IMR-90 (cell line): ENCODE data around the gene FAM162B. TPM values are rescaled to one million over a fixed set of nuclear protein-coding genes. Genes with fewer than 3 reads are reported as not detected.

Experiments
- ATAC-seq: fragments of 200-7000 bp; cut with Tn5 transposase; 2 replicates; pipeline ENCODE4 v1.9.1; 2020; ENCODE audit warnings: low read depth, mild to moderate bottlenecking, moderate library complexity
- BruUV-seq: library from RNA; stranded (reverse); fragments of 400-500 nt; replicated peaks from 2 replicates; lab custom pipeline; 2021; lab: Mats Ljungman, UMichigan
- CTCF ChIA-PET: fragments of 300-600 bp; formaldehyde crosslinking; extraction: SDS; loops from one replicate; lab custom pipeline; 2021; ENCODE audit warnings: antibody characterized with exemption; lab: Yijun Ruan, JAX
- POLR2A ChIA-PET: fragments of 300-600 bp; sonication (Branson Sonifier 250); formaldehyde crosslinking; loops from one replicate; lab custom pipeline; 2022; ENCODE audit warnings: antibody characterized with exemption; ENCODE audit not compliant: unreplicated experiment; lab: Charles Lee
- DNase-seq: peaks from one replicate; pipeline ENCODE4 v3.0.0; 2013
- H2AFZ ChIP-seq: replicated peaks from 2 replicates; pipeline ENCODE3; 2013; ENCODE audit warnings: low read length, mild to moderate bottlenecking; ENCODE audit not compliant: poor library complexity
- H2AK5ac ChIP-seq: 2 replicates; pipeline ENCODE4 v1.6.1; 2013; ENCODE audit warnings: low read depth, low read length, inconsistent platforms
- H2AK9ac ChIP-seq: replicated peaks from 2 replicates; pipeline ENCODE3; 2013; ENCODE audit warnings: mild to moderate bottlenecking, low read depth, low read length, moderate library complexity; ENCODE audit not compliant: poor library complexity
- H2BK120ac ChIP-seq: 2 replicates; pipeline ENCODE4 v1.6.1; 2013; ENCODE audit warnings: low read depth, low read length, inconsistent platforms
- H2BK15ac ChIP-seq: 3 replicates; pipeline ENCODE4 v1.6.1; 2013; ENCODE audit warnings: low read depth, low read length, inconsistent platforms
- H2BK20ac ChIP-seq: 2 replicates; pipeline ENCODE4 v1.6.1; 2013; ENCODE audit warnings: low read depth, mild to moderate bottlenecking, inconsistent platforms, low read length, moderate library complexity
- H2BK5ac ChIP-seq: 2 replicates; pipeline ENCODE4 v1.6.1; 2013; ENCODE audit warnings: mild to moderate bottlenecking, low read depth, low read length, inconsistent platforms; ENCODE audit not compliant: poor library complexity, severe bottlenecking
- H3K14ac ChIP-seq: replicated peaks from 2 replicates; pipeline ENCODE4 v1.6.1; 2013; ENCODE audit warnings: low read depth, low read length, inconsistent platforms
- H3K18ac ChIP-seq: 2 replicates; pipeline ENCODE4 v1.6.1; 2013; ENCODE audit warnings: low read depth, low read length, control low read depth
- H3K23ac ChIP-seq: 2 replicates; pipeline ENCODE4 v1.6.1; 2013; ENCODE audit warnings: low read depth, low read length, inconsistent platforms
- H3K27ac ChIP-seq: 2 replicates; pipeline ENCODE4 v1.5.1; 2013; ENCODE audit warnings: mild to moderate bottlenecking, control low read depth, low read length; ENCODE audit not compliant: insufficient read depth
- H3K27me3 ChIP-seq: 2 replicates; pipeline ENCODE4 v1.6.1; 2013; ENCODE audit warnings: low read length; ENCODE audit not compliant: control insufficient read depth, insufficient read depth
- H3K36me3 ChIP-seq: 2 replicates; pipeline ENCODE4 v1.6.1; 2013; ENCODE audit warnings: low read length, mixed read lengths; ENCODE audit not compliant: control insufficient read depth, insufficient read depth
- H3K4ac ChIP-seq: 2 replicates; pipeline ENCODE4 v1.6.1; 2013; ENCODE audit warnings: low read depth, low read length, inconsistent platforms
- H3K4me1 ChIP-seq: 2 replicates; pipeline ENCODE4 v1.6.1; 2013; ENCODE audit warnings: low read length, mixed read lengths; ENCODE audit not compliant: control insufficient read depth, insufficient read depth
- H3K4me2 ChIP-seq: 2 replicates; pipeline ENCODE4 v1.6.1; 2013; ENCODE audit warnings: low read depth, mild to moderate bottlenecking, control low read depth, low read length, moderate library complexity
- H3K4me3 ChIP-seq: 2 replicates; pipeline ENCODE4 v1.5.1; 2013; ENCODE audit warnings: low read depth, mild to moderate bottlenecking, control low read depth, low read length, moderate library complexity; ENCODE audit not compliant: insufficient read depth
- H3K56ac ChIP-seq: 2 replicates; pipeline ENCODE4 v1.6.1; 2013; ENCODE audit warnings: low read length, inconsistent platforms; ENCODE audit not compliant: insufficient read depth; ENCODE audit errors: extremely low read depth
- H3K79me1 ChIP-seq, 2 experiments: 2 replicates each; pipeline ENCODE4 v1.6.1; 2013; ENCODE audit warnings: low read length in 2 of 2, inconsistent platforms in 1 of 2, low read depth in 1 of 2
- H3K9ac ChIP-seq: 2 replicates; pipeline ENCODE4 v1.6.1; 2013; ENCODE audit warnings: low read depth, low read length, control low read depth
- H3K9me1 ChIP-seq: 2 replicates; pipeline ENCODE4 v1.6.1; 2013; ENCODE audit warnings: low read length, inconsistent platforms; ENCODE audit not compliant: insufficient read depth
- H3K9me3 ChIP-seq: 2 replicates; pipeline ENCODE4 v1.6.1; 2013; ENCODE audit warnings: low read length; ENCODE audit not compliant: control insufficient read depth, insufficient read depth
- H4K20me1 ChIP-seq: 2 replicates; pipeline ENCODE4 v1.6.1; 2013; ENCODE audit warnings: low read length, inconsistent platforms; ENCODE audit not compliant: insufficient read depth
- H4K5ac ChIP-seq: 2 replicates; pipeline ENCODE4 v1.6.1; 2013; ENCODE audit warnings: mild to moderate bottlenecking, low read depth, low read length, control low read depth
- H4K8ac ChIP-seq, 2 experiments: 2 replicates each; pipeline ENCODE4 v1.6.1; 2013; ENCODE audit warnings: low read depth in 2 of 2, low read length in 2 of 2, control low read depth in 1 of 2, inconsistent platforms in 1 of 2
- H4K91ac ChIP-seq: 2 replicates; pipeline ENCODE4 v1.6.1; 2013; ENCODE audit warnings: low read depth, low read length, inconsistent platforms; ENCODE audit not compliant: insufficient read depth
- BHLHE40 ChIP-seq: fragments of 150-350 bp; IDR thresholded peaks from 2 replicates; pipeline ENCODE4 v1.6.1; 2016; ENCODE audit warnings: mild to moderate bottlenecking, low read depth, low read length
- CEBPB ChIP-seq: IDR thresholded peaks from 2 replicates; pipeline ENCODE4 v1.6.1; 2012; ENCODE audit warnings: low read depth, low read length, improper control_type of control experiment
- CHD1 ChIP-seq: IDR thresholded peaks from 2 replicates; pipeline ENCODE4 v1.6.1; 2012; ENCODE audit warnings: low read depth, low read length, improper control_type of control experiment
- CTCF ChIP-seq: conservative IDR thresholded peaks from 2 replicates; pipeline ENCODE4 v1.5.1; 2012; ENCODE audit warnings: mild to moderate bottlenecking, low read depth, low read length, improper control_type of control experiment
- FOS ChIP-seq: fragments of 150-350 bp; IDR thresholded peaks from 2 replicates; pipeline ENCODE4 v1.6.1; 2016; ENCODE audit warnings: low read depth, low read length
- MAFK ChIP-seq: IDR thresholded peaks from 2 replicates; pipeline ENCODE4 v1.6.1; 2012; ENCODE audit warnings: low read depth, low read length, improper control_type of control experiment
- NFE2L2 ChIP-seq: fragments of 150-350 bp; IDR thresholded peaks from 2 replicates; pipeline ENCODE4 v1.6.1; 2016; ENCODE audit warnings: low read depth, mild to moderate bottlenecking, low read length
- RAD21 ChIP-seq: IDR thresholded peaks from 2 replicates; pipeline ENCODE4 v1.6.1; 2012; ENCODE audit warnings: low read length, improper control_type of control experiment
- RFX5 ChIP-seq: IDR thresholded peaks from 2 replicates; pipeline ENCODE4 v1.8.0; 2012; ENCODE audit warnings: low read depth, mild to moderate bottlenecking, low read length, moderate library complexity
- USF2 ChIP-seq: fragments of 150-350 bp; IDR thresholded peaks from 2 replicates; pipeline ENCODE4 v1.6.1; 2017; ENCODE audit warnings: mild to moderate bottlenecking, antibody characterized with exemption, low read length, low read depth
- dilution Hi-C: fragments of 300-500 bp; cut with HindIII; formaldehyde crosslinking; loops from one replicate; pipeline ENCODE4 v1.14.3; 2018; ENCODE audit warnings: low sequenced_read_pairs; ENCODE audit not compliant: unreplicated experiment
- in situ Hi-C: fragments of 300-500 bp; cut with MboI; formaldehyde crosslinking; loops from 3 replicates; pipeline ENCODE4 v1.14.3; 2019; ENCODE audit warnings: low sequenced_read_pairs, inconsistent platforms, mixed read lengths
- intact Hi-C: fragments of 100-400 bp; cut with micrococcal nuclease; formaldehyde crosslinking; loops from 2 replicates; pipeline ENCODE4 v1.10.0; 2022
- polyA plus RNA-seq, 3 experiments: library from polyadenylated mRNA; depleted of rRNA; stranded (reverse); fragments of >200 nt; gene quantifications; 2 replicates each; pipeline ENCODE4 v1.2.3, GENCODE V29; 2012; ENCODE audit warnings: low replicate concordance in 1 of 3
- total RNA-seq: library from RNA; depleted of rRNA; stranded (reverse); fragments of >200 nt; gene quantifications from 2 replicates; pipeline ENCODE4 v1.2.3, GENCODE V29; 2012

The FAM162B gene
- total and polyA plus RNA-seq, 2 of the 4 experiments (the other 2 are of a cell fraction): 2.9 to 3.2 TPM

- POLR2A ChIA-PET: no interaction called here
- no TSS peak for BruUV-seq
Measured at GRCh38 chr6:116801971-116802370, 36.5 kb upstream of the FAM162B start.

More at GRCh38 chr6:116801971-116802370, 36.5 kb upstream of the FAM162B start:
- H3K9me1 ChIP-seq: no peaks in the 10 kb centered on the region
- H4K5ac ChIP-seq: no peak overlapping the region
- no peak overlapping the region for H2AFZ ChIP-seq
- DNase-seq: no peak
- CTCF ChIA-PET: no interaction called here
- no peak overlapping the region for H2AK5ac ChIP-seq
- no peak for ATAC-seq
- no peaks in the 10 kb centered on the region for H3K36me3 ChIP-seq
- H3K9me3 ChIP-seq: no peaks in the 10 kb centered on the region
- H2BK15ac ChIP-seq: no peak overlapping the region
- H4K20me1 ChIP-seq: no peaks in the 10 kb centered on the region
- no peak overlapping the region for H3K4me3 ChIP-seq
- no peak overlapping the region for H2AK9ac ChIP-seq
- H3K27me3 ChIP-seq: no peaks in the 10 kb centered on the region
- H3K4ac ChIP-seq: no peak overlapping the region
- no peak for TF ChIP-seq FOS
- TF ChIP-seq CTCF: no peak
- TF ChIP-seq RAD21: no peak
- TF ChIP-seq USF2: no peak
- no peak for TF ChIP-seq CEBPB
- TF ChIP-seq MAFK: no peak
- TF ChIP-seq NFE2L2: no peak
- TF ChIP-seq CHD1: no peak
- no peak for TF ChIP-seq BHLHE40
- no peak for TF ChIP-seq RFX5
- no peak overlapping the region for H2BK5ac ChIP-seq
- no peak overlapping the region for H3K14ac ChIP-seq
- intact Hi-C loops (no loop called here), dilution Hi-C loops (no loop called here), in situ Hi-C loops (no loop called here)
- H3K18ac ChIP-seq: no peak overlapping the region
- no peak overlapping the region for H3K23ac ChIP-seq
- no peaks in the 10 kb centered on the region for H3K4me1 ChIP-seq
- no peak overlapping the region for H3K27ac ChIP-seq
- H2BK120ac ChIP-seq: no peak overlapping the region
- no peak overlapping the region for H4K91ac ChIP-seq
- no peak overlapping the region for H3K9ac ChIP-seq
- H3K56ac ChIP-seq: no peak overlapping the region
- H3K79me1 ChIP-seq: no peaks in the 10 kb centered on the region
- H3K4me2 ChIP-seq: no peak overlapping the region
- H4K8ac ChIP-seq: no peak overlapping the region
- no peak overlapping the region for H2BK20ac ChIP-seq
